ENCODE measurements around the gene AGPAT4.
"Not testable (repeated sequence)": the region's sequence is repeated elsewhere in the genome, so short reads cannot be mapped to it uniquely, and the experiment has no call there.

Gene AGPAT4

GRCh38 chr6:161227004-161227960 is 46.6 kb downstream of the AGPAT4 start:
- no peak for DNase-seq (ENCODE audit: low read depth)

DNA sequence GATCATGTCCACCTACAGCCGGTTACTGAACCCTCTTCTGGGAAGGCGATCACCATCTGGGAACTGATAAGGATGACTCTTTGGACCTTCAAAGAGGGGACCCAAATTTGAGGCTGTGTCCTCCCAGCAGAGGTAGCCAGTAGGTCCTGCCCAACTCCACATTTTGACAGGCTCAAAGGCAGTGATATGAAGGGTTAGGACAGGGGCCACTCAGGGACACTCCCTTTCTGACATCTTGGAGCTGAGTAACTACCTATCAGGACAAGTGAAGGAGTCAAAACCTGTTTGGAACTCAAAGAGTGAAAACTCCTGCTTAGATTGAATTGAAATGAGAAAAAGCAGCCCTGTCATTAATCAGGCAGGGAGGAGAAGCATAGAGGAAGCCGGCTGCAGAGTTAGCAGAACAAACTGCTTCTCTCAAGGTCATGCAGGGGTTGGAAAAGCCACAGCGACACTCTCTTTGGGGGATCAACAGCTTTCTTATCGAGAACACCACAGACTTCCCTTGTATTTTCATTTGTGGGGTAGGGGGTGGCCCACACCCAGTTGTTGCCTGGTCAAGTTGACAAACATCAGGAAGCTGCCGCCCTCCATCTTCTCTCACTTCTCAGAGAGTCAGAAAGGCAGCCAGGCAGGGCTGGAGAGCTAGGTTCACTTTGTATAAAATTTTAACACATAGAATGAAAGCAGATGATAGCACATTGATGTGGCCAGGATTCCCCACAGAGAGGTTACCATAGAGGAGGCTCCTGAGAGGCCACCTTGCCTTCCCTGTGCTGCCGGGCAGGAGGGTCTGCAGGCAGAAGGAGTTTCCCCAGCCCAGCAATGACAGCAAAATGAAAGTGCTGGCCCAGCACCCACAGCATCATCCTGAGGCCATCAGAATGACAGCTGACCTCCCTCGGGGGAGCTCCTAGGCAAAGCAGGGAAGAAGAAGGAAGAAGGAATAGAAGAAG is 47.6 kb downstream of the AGPAT4 start:
- no peak for DNase-seq (ENCODE audit: low read depth)

- DNase-seq (ENCODE audit: low read depth): no peak
Measured at GRCh38 chr6:161225681-161226008, 48.2 kb downstream of the AGPAT4 start.

GRCh38 chr6:161224951-161225680 is 48.7 kb downstream of the AGPAT4 start:
- not testable (repeated sequence) for DNase-seq (ENCODE audit: low read depth)

DNA sequence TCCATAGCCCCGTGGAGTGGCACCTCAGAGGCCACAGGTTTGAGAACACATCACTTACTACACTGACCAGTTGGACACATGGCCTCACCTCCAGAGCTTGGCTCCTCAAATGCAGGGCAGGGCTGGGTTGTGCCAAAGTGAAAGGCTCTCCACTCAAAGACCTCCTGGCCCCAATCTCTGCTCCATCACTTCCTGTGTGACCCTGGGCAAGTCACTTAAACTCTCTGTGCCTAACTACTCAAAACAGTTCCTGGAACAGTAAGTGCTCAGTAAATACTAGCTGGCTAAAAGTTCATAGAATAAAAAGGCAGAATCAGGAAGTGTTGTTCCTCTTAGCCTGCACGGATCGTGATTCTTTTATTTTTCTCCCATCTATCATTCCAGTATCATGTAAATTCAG is 50.2 kb downstream of the AGPAT4 start:
- no peak for DNase-seq (ENCODE audit: low read depth)

GRCh38 chr6:161222706-161223234 is 51.1 kb downstream of the AGPAT4 start:
- no peak for DNase-seq (ENCODE audit: low read depth)

DNA sequence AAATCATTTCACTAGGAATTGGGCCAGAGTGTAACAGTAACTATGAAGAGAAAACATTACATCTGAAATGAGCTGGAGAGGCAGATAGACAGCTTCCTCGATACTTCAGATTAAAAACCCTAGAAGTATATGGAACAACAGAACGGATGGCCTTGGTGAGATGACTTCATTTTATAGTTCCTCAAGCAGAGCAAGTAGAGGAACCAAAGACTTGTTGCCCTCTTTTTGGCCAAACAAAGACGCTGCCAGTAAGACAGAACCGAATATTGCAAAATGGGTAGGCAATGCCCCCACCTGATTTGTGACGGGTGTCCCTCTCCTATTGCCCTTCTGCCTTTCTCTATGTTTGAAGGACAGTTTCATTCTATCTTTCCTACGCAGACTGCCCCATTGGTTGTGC is 53.5 kb downstream of the AGPAT4 start:
- no peak for DNase-seq (ENCODE audit: low read depth)

DNA sequence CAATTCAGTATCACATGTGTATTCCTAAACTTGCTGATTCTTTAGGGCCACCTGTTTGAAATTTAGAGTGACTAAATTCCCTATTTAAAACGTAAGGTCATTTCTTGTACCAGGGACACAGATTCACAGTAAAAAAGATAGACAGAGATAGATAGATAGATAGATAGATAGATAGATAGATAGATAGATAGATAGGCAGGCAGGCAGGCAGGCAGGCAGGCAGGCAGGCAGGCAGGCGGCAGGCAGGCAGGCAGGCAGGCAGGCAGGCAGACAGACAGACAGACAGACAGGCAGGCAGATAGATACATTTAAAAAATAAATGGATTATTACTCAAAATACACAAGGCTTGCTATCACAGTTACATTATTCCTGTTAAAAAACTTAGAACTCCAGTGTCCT is 54.2 kb downstream of the AGPAT4 start:
- no peak for DNase-seq (ENCODE audit: low read depth)

GRCh38 chr6:161218222-161218621 is 55.6 kb downstream of the AGPAT4 start:
- no peak for DNase-seq (ENCODE audit: low read depth)

DNA sequence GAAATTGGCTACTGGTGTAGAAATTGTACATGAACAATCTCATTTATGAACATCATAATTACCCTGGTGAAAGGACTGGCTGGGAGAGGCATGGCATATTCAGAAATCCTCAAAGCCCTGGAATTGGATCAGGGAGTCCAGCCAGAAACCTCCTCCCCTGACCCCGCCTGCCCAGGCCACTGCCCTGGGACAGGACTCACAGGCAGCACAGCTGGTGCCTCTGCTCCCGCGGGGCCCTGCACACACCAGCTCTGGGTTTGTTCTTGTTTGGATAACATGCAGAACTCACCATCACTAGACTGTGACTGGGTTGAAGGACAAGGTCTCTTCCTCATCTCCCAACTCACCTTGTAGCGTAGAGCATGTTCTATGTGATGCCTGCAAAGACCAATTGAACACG is 56.2 kb downstream of the AGPAT4 start:
- DNase-seq (ENCODE audit: low read depth): no peak

GRCh38 chr6:161216616-161217205 is 57.1 kb downstream of the AGPAT4 start:
- no peak for DNase-seq (ENCODE audit: low read depth)

DNA sequence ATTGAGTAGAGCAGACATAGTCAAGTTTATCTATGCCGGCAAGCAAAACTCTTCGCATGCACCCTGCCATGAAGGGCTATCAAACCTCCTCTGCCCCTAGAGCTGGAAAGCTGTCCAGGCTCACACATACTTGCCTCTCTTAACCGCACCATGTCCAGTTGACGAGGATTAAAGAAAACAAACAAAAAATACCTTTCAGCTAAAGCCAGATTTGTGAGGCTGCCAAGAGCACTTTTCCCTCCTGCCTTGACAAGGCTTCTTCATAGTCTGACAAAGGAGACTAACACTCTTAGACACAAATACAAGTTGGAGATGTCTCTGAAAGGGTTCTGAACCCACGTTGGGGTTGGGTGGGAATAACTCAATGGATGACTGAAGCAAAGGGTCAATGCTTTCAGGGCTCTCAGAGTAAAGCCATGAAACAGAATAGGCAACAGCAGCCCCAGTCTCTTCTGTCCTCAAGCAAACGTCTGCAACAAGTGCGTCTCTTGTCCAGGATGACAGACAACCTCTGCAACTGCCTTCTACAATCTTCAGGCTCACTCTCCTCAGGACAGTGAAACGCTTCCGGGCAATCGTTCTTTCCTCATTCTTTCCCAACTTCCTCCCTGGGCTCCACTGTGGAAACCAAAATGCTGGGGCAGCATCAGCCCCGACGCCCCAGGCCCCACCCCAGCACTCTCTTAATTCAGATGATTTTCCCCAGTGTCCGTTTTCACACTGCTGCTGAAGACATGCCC is 57.8 kb downstream of the AGPAT4 start:
- no peak for DNase-seq (ENCODE audit: low read depth)

DNA sequence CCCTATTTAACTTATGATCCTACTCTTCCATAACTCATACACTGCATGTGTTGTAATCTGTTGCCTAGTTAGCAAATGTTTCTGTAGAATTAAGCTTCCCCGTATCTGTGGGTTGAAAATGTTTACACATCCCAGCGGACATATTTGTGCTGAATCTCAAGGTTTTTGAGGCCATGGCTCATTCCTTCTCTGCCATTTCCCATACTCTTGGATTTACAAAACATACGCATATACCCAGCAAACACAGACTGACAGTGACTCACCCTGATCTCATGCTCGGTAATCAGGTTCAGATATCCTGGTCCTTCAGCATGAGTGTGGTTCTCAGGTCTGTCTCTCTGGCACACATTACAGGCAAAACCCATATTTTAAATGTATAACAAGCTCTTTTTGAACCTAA is 58.7 kb downstream of the AGPAT4 start:
- DNase-seq (ENCODE audit: low read depth): no peak

DNA sequence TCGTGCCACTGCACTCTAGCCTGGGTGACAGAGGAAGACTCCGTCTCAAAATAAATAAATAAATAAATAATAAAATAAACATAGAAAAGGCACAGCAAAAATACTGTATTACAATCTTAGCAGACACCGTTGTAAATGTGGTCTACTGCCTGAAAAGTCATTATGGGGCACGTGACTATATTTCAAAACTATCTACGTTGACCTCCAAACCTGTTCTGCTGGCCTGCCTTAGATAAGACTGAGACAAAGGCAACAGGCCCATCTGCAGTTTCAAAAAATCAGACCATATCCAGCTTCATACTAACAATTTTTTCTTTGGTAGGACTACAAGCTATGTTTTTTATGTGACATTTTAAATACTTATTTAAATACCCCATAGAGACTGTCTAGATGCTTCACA is 59.1 kb downstream of the AGPAT4 start:
- no peak for DNase-seq (ENCODE audit: low read depth)

DNA sequence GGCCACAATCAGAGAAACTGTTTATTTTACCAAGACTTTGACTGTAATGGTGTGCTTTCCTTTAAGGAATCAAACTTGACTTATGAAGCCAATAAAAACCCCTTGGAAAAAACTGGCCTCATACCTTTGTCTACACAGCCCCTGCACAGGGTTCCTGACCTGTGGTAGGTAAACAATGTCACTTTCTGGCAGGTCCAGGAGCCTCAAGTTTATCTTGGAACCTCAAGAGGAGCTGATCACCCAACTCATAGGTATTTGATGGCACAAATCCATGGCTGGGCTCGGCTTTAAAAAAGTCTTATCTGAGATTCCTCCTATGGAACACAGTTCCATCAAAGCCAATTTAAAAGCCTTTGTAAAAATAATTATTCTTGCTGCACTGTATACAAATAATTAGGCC is 61.0 kb downstream of the AGPAT4 start:
- DNase-seq (ENCODE audit: low read depth): no peak

- DNase-seq (ENCODE audit: low read depth): no peak
Measured at GRCh38 chr6:161211380-161212035, 62.4 kb downstream of the AGPAT4 start.

DNA sequence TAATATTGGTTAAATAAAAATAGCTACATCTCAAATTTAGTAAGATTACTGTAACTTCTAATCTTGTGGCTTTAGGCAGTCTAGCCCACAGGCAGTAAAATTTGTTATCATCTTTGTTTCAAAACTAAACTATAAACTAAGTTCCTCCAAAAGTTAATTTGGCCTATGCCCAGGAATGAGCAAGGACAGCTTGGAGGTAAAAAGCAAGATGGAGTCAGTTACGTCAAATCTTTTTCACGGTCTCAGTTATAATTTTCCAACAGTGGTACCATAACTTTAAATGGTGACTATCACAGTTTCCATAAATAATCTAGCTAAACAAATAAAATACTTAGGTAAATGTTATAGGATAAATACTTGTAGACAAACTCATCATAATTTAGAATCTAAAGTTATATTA is 63.0 kb downstream of the AGPAT4 start:
- DNase-seq (ENCODE audit: low read depth): no peak

DNA sequence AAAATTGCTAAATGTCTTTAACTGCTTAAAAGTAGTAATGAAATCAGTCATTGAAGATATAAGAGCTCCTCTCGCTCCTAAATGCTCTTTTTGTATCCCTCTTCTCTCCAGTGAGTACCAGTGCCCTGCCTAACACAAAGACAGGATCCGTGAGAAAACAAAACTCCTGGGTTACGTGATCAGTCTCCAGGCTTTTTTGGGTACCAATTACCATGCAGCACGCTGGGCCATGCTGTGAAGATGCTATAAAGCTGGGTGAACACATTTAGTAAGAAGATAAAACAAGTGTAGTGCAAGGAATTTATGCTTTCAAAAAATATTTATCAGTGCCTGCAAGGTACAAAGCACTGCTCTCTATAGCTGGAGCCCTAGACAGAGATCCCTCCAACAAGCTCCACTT is 66.7 kb downstream of the AGPAT4 start:
- no peak for DNase-seq (ENCODE audit: low read depth)

DNA sequence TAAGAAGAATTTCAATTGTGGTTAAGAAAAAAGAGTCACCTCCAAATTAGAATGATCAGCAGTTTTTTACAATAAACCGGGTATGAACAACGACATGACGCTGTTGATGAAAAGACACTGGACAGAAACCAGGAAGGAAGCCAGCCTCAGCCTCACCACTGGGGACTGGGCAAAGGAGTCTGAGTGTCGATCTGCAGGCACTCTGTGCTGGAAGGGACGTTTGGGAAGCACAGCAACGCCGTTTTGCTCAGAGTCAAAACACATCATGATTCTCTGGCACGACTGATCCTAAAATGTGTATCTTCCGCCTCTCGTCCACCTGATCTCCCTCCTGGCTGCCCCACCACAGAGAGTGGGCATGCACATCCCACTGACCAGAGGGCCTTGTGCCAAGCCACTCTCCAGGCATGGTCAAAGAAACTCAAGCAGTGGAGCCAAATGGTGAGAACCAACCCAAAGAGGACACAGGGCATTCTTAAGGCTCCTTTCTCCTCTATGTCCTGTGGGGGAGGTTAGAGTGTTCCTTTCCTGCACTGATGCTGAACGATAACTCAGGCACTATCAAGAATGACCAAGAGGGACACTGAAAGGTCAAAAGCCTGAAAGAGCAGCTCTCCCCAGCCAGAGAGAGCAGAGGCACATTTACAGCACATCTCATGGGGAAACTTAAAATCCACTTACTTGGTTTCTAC is 68.8 kb downstream of the AGPAT4 start:
- DNase-seq (ENCODE audit: low read depth): no peak
